ENCODE data around the gene WNT1. TPM values are rescaled to one million over a fixed set of nuclear protein-coding genes. Genes with fewer than 3 reads are reported as not detected.

Gene WNT1
- total RNA-seq = not detected

GRCh38 chr12:48978291-48978740 lies at the start of gene WNT1:
TSS of gene WNT1 (plus strand) at chr12:48978322. CDS start at chr12:48978651, 329 bp downstream.
- intact Hi-C loops (cut with DNase I; ENCODE audit: low total_unique reads) = no loop called here
- peaks cover 30 to 33% of the 10 kb centered on the region in 2 donors for H3K4me1 ChIP-seq
- in situ Hi-C loops (cut with MboI; ENCODE audit: low sequenced_read_pairs in 4 of 4) = loop anchor here in 1 of 4 donors (25.0 kb wide), 1 partner anchor 116 kb away; the partner anchor contains the start of genes DDX23 and RND1
- no peaks in the 10 kb centered on the region for H3K36me3 ChIP-seq
- TF ChIP-seq CTCF (IDR thresholded peaks at IDR 0.05 in 4 of 5, conservative IDR thresholded peaks at IDR 0.05 in 1 of 5) (peak in 1 of 5 experiments; percentile 28), POLR2A (IDR thresholded peaks at IDR 0.05) (no peak)
- DNase-seq (no peak), ATAC-seq (no peak)
- peak within 1 kb of the TSS; percentile 37 to 60 (median 48) for H3K4me3 ChIP-seq
- peaks cover 82 to 91% (median 91%) of the 10 kb centered on the region in 3 donors for H3K27me3 ChIP-seq
- H3K27ac ChIP-seq = no peak within 1 kb of the TSS
- no peaks in the 10 kb centered on the region for H3K9me3 ChIP-seq

GRCh38 chr12:48929551-48929950 lies 48.6 kb upstream of the WNT1 start:
- H3K27me3 ChIP-seq = no peaks in the 10 kb centered on the region
- peaks cover 0 to 13% of the 10 kb centered on the region in 2 donors for H3K36me3 ChIP-seq
- DNase-seq (no peak), ATAC-seq (no peak)
- no peaks in the 10 kb centered on the region for H3K9me3 ChIP-seq
- H3K4me1 ChIP-seq = peaks cover 0 to 7% of the 10 kb centered on the region in 2 donors
- H3K4me3 ChIP-seq = no peak overlapping the region
- in situ Hi-C loops (cut with MboI; ENCODE audit: low sequenced_read_pairs in 4 of 4) (no loop called here), intact Hi-C loops (cut with DNase I; ENCODE audit: low total_unique reads) (no loop called here)
- H3K27ac ChIP-seq = no peak overlapping the region
- no peak for TF ChIP-seq CTCF (IDR thresholded peaks at IDR 0.05 in 4 of 5, conservative IDR thresholded peaks at IDR 0.05 in 1 of 5)
- no peak for TF ChIP-seq POLR2A (IDR thresholded peaks at IDR 0.05)

DNA sequence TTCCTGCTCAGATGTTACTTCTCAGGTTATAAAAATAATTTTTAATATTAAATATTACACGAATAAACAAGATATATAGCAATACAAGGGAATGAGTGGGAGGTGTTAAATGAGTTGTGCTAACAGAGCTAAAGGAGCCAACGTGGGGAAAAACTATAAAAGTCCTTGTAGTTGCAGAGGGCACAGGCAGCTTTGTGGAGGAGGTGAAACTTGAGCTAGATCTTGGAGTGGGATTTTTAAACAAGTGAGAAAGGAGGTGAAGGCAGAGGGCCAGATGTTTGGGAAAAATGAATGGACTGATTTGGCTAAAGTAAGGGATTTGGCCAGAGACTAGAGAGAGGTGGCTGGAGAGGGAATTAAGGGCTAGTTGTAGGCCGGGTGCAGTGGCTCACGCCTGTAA lies 47.6 kb upstream of the WNT1 start:
- in situ Hi-C loops (cut with MboI; ENCODE audit: low sequenced_read_pairs in 4 of 4) = loop anchor here in 1 of 4 donors (10.0 kb wide), 1 partner anchor 76 kb away; the partner anchor contains the start of gene DDX23
- TF ChIP-seq CTCF (IDR thresholded peaks at IDR 0.05 in 4 of 5, conservative IDR thresholded peaks at IDR 0.05 in 1 of 5) (no peak), POLR2A (IDR thresholded peaks at IDR 0.05) (no peak)
- no peak for DNase-seq
- ATAC-seq = no peak
- no peaks in the 10 kb centered on the region for H3K27me3 ChIP-seq
- no peak overlapping the region for H3K4me3 ChIP-seq
- H3K36me3 ChIP-seq = peaks cover 0 to 13% of the 10 kb centered on the region in 2 donors
- H3K4me1 ChIP-seq = no peaks in the 10 kb centered on the region
- H3K27ac ChIP-seq = no peak overlapping the region
- intact Hi-C loops (cut with DNase I; ENCODE audit: low total_unique reads) = no loop called here
- no peaks in the 10 kb centered on the region for H3K9me3 ChIP-seq

GRCh38 chr12:48932878-48933277 lies 45.2 kb upstream of the WNT1 start:
- no peaks in the 10 kb centered on the region for H3K9me3 ChIP-seq
- no peak for DNase-seq
- H3K27me3 ChIP-seq = no peaks in the 10 kb centered on the region
- in situ Hi-C loops (cut with MboI; ENCODE audit: low sequenced_read_pairs in 4 of 4) = loop anchor here in 1 of 4 donors (10.0 kb wide), 1 partner anchor 78 kb away; the partner anchor contains the start of gene DDX23
- H3K4me3 ChIP-seq = no peak overlapping the region
- H3K4me1 ChIP-seq = no peaks in the 10 kb centered on the region
- H3K36me3 ChIP-seq = peaks cover 0 to 17% of the 10 kb centered on the region in 2 donors
- ATAC-seq = no peak
- no peak overlapping the region for H3K27ac ChIP-seq
- intact Hi-C loops (cut with DNase I; ENCODE audit: low total_unique reads) = no loop called here
- no peak for TF ChIP-seq POLR2A (IDR thresholded peaks at IDR 0.05)
- TF ChIP-seq CTCF (IDR thresholded peaks at IDR 0.05 in 4 of 5, conservative IDR thresholded peaks at IDR 0.05 in 1 of 5) = no peak
